Body of pancreas (tissue), 4 donors: ENCODE data around the gene SLC49A4.

ENCODE experiments used
- POLR2A ChIP-seq, 3 donors: fragments of 450-650 bp; IDR thresholded peaks; one replicate each; pipeline ENCODE4 v1.6.1; 2016; ENCODE audit warnings: antibody characterized with exemption in 3 of 3, mild to moderate bottlenecking in 2 of 3
- TF ChIP-seq, protein P1 (sequence below), 7 experiments: fragments of 450-650 bp in 4 of 7; fragments of 200-600 bp in 3 of 7; sonication (generic) in 3 of 7; IDR thresholded peaks; one replicate each; pipeline ENCODE4 v1.5.1; 2016 to 2019; ENCODE audit warnings: antibody characterized with exemption in 7 of 7

DNA sequence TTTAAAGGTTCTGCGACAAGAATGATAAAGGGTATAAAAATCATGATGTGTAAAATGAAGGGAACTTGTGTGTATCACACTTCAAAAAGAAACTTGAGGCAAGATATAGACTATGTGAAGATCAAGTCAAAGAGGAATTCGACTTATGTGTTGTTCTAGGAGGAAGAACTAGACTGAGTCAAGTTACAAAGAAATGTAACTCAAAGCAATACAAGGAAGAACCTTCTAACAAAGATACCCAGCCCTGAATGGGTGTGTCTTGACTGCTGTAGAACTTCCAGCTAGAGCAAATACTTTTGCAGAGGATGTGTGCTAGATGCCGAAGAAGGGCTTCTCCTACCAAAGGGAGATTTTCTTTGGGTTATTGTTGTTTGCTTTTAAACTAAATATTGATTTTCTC is 2.4 kb downstream of the SLC49A4 start:
- TF ChIP-seq, protein P1, sequence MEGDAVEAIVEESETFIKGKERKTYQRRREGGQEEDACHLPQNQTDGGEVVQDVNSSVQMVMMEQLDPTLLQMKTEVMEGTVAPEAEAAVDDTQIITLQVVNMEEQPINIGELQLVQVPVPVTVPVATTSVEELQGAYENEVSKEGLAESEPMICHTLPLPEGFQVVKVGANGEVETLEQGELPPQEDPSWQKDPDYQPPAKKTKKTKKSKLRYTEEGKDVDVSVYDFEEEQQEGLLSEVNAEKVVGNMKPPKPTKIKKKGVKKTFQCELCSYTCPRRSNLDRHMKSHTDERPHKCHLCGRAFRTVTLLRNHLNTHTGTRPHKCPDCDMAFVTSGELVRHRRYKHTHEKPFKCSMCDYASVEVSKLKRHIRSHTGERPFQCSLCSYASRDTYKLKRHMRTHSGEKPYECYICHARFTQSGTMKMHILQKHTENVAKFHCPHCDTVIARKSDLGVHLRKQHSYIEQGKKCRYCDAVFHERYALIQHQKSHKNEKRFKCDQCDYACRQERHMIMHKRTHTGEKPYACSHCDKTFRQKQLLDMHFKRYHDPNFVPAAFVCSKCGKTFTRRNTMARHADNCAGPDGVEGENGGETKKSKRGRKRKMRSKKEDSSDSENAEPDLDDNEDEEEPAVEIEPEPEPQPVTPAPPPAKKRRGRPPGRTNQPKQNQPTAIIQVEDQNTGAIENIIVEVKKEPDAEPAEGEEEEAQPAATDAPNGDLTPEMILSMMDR (IDR thresholded peaks at IDR 0.05) = no peak
- TF ChIP-seq POLR2A (IDR thresholded peaks at IDR 0.05) = no peak
